ENCODE measurements around the gene KRTAP12-4.
"Not testable (repeated sequence)": the region's sequence is repeated elsewhere in the genome, so short reads cannot be mapped to it uniquely, and the experiment has no call there.

The KRTAP12-4 gene, protein sequence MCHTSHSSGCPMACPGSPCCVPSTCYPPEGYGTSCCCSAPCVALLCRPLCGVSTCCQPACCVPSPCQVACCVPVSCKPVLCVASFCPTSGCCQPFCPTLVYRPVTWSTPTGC

DNA sequence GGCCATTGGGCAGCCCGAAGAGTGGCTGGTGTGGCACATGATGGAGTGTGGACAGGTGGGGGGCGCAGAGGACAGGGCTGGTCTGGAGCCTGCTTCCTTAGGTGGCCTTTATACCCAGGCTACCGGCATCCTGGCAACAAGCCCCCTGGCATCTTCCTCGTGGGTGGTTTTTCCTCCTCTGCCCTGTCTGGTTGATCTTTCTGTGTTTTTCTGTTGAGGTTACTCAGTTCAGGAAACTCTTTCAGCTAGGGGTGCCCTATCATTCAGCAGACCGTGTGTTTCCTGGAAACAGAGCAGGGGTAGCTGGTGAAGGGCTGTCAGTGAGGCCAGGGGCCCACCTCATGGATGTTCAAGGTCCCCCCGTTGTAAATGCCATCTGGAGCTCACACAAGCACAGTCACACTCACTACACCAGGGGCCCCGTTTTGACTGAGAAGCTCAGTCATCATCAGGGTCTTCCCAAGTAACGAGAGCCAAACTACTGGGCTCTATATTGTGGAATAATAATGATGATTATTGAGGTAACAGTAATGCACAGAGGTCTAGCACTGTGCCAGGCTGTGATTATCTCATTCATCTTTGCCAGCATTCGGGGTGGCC is at the start of gene KRTAP12-4:
Gene KRTAP12-4, minus strand, starts transcription at position 84 of the 600 bp plus-strand sequence. Its CDS starts 45 bp downstream, at position 39.
- DNase-seq: no peak

DNA sequence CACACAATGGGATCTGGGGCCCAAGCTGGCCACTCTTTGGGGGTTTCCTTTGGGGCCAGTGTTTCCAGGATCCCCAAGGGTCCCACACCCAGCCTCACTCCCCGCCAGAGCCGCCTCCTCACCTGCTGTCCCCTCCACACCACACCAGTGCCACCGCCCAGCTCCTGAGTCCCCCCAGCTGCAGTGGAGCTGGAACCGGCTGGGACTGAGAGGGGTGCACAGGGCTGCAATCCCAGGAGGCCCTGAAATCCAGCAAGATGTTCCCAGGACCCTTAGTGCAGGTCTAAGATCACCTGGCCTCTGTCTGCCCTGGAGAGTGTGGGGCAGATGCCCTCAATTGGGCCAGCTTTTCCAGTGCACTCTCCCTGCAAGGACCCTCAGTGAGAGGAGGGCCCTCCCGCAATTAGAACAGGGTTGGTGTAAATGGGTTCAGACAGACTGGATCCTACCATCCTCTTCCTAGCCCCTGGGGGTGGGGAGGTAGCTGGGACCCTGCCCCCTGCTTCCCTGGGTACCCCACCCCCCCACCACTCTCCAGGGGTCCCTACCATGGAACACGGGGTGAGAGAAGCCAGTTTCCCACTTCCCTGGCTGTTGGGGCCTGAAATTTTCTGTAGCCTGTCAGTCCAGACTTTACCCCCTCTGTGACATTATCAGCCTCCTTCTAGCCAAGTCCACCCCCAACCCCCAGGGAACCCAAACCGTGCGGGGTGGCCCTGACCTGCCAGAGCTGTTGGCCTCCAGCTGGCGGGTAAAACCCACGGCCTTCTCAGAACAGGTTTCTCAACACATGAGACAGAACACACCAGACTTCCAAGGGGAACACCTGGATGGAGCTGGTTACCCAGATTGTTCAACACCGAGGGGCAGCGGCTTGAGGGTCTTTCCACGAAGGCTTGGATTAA is 49.5 kb upstream of the KRTAP12-4 start:
- DNase-seq: peak; percentile 42

DNA sequence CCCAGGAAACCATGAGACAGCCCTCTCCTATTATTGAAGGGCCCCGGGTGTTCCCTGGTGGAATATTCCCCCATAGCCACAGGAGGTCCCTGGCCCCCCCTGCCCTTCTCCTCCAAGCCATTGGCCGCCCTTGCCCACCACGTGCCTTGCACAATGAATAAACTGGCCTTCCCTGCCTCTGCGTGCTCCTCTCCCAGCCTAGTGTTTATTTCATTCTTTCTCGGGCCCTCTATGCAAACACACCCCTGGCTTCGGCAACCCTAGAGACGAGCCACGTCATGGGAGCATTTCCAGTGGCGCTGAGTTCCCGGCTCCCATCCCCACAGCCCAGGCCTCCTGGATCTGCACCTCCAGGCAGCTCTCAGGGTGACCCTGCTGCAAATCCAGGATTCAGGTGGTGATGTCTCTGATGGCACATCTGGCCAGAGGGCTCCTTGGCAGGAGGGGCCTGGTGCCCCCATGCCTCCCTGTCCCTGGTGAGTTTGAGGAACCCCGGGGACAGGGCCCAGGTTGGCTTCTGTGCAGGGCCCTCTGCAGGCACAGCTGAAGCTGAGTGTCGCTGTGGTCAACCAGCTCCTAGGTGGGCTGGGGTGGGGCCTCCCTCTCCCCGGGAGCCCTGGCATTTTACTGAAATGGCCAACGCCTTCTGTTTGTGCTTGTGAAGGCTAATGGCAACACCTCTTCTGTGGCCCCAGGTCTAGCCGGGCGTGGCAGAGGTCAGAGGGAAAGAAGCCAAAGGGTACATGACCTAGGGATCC is 48.7 kb upstream of the KRTAP12-4 start:
- DNase-seq: peak; percentile 44

DNA sequence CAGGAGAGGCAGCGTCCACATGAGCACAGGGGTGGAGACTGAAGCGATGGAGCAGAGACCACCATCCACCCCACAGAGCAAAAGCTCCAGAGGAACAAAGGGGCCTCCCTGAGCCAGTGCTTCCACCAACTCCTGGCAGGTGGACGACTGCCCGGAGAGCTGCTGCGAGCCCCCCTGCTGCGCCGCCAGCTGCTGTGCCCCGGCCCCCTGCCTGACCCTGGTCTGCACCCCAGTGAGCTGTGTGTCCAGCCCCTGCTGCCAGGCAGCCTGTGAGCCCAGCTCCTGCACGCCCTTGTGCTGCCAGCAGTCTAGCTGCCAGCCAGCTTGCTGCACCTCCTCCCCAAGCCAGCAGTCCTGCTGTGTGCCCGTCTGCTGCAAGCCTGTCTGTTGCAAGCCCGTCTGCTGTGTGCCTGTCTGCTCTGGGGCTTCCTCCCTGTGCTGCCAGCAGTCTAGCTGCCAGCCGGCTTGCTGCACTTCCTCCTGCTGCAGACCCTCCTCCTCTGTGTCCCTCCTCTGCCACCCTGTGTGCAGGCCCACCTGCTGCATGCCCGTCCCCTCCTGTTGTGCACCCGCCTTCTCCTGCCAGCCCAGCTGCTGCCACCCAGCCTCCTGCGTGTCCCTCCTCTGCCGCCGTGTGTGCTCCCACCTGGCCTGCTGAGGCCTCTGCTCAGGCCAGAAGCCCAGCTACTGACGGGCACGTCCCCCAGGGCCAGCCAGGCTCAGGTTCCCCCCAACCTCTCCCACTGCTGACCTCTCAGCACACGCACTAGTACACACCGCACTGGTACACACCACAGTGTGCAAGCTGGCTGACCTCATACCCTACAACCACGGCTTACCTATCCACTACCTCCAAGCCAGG is 47.9 kb upstream of the KRTAP12-4 start:
- DNase-seq: peak; percentile 37

DNA sequence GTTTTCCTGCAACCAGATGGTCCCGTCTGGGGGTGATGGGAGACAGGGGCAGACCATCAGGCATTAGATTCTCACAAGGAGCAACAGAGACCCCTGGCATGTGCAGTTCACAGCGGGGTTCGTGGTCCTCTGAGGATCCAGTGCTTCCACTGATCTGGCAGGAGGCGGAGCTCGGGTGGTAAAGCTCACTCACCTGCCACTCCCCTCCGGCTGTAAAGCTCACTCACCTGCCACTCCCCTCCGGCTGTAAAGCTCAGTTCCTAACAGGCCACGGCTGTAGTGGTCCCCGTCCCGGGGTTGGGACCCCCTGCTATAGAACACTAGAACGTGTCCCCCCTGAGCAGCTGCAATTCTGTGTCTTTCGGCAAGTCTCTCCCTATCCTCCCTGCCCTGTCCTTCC is 47.1 kb upstream of the KRTAP12-4 start:
- peak; percentile 42 for DNase-seq

DNA sequence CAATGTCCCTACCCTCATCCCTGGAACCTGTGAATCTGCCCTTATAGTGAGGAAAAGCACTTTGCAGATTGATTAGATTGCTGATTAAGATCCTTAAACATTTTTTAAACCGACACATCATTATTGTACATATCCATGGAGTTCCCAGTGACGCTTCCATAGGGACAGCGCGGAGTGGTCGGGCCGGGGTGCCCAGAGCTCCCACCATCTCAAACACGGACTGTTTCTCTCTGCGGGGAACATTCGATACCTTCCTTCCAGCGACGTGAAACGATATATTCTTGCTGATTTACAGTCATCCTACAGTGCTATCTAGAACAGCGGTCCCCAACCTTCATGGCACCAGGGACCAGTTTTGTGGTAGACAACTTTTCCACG is 46.6 kb upstream of the KRTAP12-4 start:
- peak; percentile 13 for DNase-seq

DNA sequence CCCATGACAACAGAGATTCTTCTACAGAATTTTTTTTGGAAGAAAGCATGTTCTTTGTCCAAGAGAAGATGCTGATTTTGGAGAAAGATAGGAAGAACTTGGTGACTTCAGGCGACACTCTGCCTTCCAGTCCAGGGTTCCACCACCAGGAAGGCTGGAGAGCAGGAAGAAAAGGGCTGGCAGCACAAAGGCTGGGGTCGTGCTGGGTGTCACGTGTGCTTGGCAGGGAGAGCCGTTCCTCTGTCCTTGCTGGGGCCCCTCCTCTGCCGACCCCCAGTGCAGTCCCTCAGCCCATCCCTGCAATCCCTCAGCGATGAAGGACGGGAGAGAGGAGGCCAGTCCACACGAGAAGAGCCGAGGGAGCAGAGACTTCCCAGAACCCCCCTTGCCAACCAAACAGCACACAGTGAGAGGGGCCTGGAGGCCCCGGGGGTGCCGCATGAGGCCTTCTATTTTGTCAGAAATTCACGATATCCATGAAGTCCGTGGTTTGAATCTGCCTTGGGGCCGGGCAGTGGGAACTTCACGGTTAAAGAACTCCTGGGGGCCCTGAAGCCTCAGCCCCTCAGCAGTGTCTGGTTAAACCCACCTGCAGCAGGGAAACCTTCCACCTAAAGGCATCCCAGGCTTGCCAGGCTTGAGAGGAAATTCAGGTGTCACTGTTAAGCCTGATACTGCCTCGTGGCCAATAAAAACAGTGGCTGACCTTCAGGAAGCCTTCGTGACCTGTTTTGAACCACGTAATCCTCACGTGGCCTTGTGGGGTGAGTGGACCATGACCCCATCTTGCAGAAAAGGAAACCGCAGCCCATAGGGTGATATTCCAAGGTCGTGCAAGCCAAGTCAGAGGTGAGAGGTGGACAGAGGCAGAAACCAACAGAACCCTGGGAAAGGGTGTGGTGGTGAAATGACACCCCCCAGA is 45.9 kb upstream of the KRTAP12-4 start:
- DNase-seq: peak; percentile 22

DNA sequence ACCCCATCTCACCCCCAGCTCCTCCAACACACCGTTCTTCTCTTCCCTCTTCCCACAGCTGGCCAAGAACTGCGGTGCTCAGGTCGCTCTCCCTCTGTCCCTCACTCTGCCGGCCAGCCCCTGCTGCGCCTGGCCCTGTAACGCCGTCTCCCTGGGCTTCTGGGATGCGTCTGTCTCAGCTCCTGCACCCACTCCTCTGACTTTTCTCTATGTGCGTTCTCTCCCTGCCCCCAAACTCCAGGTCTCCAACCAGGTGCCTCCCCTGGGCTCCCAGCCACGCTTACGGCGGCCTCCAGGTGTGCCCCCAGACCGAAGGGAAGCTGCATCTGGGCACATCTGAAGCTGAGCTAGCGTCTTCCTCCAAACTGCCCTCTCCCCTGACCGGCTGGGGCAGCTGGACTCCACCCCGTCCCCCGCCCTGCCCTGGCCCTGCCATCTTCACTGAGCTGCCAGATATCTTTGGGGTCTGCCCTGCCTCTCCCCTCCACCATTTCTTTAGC is 45.1 kb upstream of the KRTAP12-4 start:
- peak; percentile 20 for DNase-seq

DNA sequence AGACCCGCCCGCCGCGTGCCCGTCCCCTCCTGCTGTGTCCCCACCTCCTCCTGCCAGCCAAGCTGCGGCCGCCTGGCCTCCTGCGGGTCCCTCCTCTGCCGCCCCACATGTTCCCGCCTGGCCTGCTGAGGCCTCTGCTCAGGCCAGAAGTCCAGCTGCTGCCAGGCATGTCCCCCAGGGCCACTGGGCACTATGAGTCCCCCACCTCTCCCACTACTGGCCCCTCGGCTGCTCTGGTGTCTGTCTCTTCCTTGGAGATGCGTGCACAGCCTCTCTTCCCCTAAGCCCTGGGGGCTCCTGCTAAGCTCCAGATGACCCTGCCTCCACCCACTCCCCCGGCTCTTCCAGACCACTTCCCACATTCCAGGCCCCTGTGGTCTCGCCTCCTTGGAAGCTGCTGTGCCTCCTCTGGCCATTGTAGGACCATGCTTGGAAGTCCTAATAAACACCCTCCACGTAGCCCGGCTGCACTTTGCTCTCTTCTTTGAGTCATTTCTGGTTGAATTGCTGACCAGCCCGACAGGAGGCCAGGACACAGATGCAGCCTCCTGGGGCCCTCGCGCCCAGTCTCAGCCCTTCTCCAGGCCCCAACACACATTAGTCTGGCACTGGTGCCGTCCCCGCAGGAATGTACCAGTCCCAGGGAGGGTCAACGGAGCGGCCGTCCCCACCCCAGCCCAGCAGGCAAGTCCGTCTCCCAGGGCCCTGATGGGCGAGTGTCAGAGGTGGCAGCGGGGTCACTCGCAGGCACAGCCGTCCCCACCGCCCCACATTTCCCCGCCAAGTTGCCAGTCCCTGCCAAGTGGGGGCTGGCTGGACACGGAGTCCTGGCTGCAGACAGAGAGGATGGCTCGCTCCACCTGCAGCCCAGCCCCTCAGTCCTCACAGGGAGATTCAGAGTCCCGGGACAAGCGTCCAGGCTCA is 43.6 kb upstream of the KRTAP12-4 start:
- DNase-seq: peak; percentile 45

DNA sequence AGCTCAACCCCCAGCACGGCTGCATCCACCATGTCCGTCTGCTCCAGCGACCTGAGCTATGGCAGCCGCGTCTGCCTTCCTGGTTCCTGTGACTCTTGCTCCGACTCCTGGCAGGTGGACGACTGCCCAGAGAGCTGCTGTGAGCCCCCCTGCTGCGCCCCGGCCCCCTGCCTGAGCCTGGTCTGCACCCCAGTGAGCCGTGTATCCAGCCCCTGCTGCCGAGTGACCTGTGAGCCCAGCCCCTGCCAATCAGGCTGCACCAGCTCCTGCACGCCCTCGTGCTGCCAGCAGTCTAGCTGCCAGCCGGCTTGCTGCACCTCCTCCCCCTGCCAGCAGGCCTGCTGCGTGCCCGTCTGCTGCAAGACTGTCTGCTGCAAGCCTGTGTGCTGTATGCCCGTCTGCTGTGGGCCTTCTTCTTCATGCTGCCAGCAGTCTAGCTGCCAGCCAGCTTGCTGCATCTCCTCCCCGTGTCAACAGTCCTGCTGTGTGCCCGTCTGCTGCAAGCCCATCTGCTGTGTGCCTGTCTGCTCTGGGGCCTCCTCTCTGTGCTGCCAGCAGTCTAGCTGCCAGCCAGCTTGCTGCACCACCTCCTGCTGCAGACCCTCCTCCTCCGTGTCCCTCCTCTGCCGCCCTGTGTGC is 42.8 kb upstream of the KRTAP12-4 start, which contains the start of gene KRTAP10-12:
Gene KRTAP10-12, plus strand, starts transcription at position 1 of the 639 bp plus-strand sequence. Its CDS starts 30 bp downstream, at position 31.
- not testable (repeated sequence) for DNase-seq

DNA sequence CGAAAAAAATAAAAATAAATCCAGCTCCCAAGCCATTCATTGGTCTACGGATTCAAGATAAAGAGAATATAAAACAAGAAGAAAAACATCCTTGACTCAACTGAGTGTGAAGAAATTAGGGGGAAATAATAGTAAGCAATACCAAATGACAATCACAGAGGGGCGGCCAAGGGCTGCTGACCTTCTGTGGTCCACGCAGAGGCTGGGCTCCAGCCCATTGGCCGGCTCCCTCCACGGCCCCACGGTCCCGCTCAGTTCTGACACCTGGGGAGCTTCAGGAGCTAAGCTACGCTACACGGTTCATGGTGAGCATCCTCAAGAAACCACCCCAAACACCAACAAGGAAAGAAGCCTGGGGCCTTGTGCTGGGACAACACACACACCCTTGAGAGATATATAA is 42.1 kb upstream of the KRTAP12-4 start:
- no peak for DNase-seq

DNA sequence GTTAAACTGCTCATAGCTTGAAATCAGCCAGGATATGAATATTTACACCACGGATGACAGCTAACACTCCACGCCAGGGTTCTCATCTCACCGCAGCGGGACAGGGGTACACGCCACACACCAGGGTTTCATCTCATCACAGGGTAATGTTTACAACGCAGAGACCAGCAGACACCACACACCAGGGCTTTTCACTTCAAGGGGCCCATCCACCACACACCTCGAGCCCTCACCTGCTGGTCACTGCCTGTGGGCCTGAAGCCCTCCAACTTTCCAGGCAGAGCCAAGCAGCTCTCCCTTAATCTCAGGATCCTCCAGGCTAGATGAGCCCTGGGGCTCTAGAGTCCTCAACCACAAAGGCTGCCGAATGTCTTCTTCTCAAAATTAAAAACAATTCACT is 41.2 kb upstream of the KRTAP12-4 start:
- DNase-seq: no peak

DNA sequence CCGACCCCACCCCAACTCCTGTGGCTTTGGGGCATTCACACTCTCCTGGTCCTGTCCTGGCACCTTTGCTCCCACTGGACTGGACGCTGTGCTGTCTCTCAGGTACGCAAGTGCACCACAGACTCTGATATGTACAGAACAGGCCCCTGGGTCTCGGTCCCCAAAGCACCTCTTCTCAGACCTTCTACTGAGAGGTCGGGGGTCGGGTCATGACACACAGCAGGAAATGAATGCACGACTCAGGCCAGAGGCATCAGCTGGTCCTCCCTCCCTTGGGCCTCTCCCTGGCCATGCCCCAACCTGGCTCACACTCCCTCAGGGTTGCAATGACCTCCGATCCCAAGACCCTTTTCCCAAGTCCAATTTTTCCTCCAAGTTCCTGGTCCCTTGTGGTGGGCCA is 40.7 kb upstream of the KRTAP12-4 start:
- DNase-seq: no peak

DNA sequence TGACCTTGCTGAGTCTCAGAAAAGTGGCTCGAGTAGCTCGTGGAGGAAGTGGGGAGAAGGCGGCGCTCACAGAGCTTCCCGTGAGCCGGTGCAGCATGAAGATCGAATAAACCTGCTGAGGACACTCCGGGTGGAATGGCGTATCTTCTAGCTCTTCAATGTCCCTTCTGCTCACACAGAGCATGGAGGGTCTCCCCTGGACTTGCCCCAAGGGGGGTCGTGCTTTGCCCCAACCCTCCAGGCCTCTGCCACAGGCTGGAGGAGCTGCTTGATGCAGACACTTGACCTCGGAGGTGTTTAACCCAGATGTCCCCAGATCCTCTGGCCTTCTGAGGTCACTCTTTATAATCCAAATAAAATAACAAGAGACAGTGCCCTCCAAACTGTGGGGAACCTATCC is 40.3 kb upstream of the KRTAP12-4 start:
- no peak for DNase-seq

DNA sequence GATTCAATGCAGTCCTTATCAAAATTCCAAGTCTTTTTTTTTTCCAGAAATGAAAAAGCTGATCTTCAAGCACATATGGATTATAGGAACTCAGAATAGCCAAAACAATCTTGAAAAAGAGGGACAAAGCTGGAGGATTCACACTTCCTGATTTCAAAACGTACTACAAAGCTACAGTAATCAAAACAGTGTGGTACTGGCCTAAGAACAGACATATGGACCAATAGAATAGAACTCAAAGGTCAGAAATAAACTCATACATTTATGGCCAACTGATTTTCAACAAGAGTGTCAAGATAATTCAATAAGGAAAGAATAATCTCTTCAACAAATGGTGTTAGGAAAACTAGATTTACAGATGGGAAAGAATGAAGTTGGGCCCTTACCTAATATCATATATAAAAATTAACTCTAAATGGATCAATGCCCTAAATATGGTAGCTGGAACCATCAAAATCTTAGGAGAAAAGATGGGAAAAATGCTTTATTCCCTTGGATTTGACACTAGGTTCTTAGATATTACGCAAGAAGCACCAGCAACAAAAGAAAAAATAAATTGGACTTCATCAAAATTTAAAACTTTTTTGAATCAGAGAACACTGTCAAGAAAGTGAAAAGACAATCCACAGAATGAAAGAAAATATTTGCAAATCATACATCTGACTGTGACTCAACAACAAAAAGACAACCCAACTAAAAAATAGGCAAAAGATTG is 38.5 kb upstream of the KRTAP12-4 start:
- no peak for DNase-seq

DNA sequence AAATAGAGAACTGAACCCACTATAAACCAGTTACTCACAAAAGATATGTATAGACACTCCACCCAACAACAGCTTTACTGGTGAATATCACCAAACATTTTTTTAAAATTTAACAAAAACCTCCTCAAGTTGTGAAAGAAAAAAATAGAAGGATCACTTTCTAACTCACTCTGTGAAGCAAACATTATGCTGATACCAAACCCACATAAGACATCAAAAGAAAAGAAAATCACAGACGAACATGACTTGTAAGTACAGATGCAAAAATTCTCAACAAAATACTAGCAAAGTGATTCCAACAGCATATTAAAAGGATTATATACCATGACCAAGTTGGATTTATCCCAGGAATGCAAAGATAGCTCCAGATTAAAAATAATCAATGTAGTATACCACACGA is 37.2 kb upstream of the KRTAP12-4 start:
- DNase-seq: no peak

DNA sequence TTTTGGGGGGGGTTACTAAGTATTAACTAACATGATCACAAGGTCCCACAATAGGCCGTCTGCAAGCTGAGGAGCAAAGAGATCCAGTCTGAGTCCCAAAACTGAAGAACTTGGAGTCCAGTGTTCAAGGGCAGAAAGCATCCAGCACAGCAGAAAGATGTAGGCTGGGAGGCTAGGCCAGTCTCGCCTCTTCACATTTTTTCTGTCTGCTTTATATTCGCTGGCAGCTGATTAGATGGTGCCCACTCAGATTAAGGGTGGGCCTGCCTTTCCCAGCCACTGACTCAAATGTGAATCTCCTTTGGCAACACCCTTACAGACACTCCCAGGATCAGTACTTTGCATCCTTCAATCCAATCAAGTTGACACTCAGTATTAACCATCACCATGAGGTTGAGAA is 35.3 kb upstream of the KRTAP12-4 start:
- DNase-seq: not testable (repeated sequence)

DNA sequence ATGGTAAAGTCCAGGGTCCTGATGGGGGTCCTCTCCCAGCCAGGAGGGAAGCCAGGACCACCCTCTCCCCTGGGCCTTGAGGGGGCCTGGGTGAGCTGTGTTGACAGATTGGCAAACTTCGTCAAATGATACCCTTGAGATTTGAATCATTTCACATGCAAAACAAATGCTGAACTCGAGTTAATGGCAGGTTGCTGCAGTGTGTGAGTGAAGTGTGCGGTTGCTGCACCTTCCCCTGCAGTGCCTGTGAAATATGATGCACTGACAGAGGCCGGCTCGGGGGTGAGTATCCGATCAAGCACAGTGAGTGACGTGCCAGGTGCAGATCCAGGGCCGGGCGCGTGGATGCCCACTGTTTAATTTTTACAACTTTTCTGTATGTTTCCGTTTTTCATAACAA is 33.2 kb upstream of the KRTAP12-4 start:
- DNase-seq: no peak
